ENCODE measurements around the gene RGS12.

DNA sequence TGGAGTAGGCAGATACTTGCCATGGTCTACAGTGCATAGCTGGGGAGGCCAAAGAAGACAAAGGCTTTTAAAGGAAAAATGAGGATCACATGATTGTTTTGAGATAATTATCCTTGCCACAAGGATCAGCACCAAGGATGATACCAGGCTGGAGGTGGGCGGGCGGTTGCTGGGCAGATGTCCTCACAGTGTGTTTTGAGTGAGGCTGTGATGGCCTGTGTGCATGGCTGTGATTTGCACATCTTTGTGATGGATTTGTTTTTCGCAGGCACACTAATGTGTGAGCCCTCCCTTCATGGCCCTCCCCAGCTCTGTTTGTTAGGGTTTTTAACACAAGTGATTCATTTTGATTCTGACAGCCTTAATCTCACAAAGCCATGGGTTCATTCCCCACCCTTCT is 46.8 kb downstream of the RGS12 start:
- TF ChIP-seq SETDB1 (CRISPR knock-in tag; IDR thresholded peaks at IDR 0.05; ENCODE audit: borderline replicate concordance) (no peak), ZNF644 (CRISPR knock-in tag; IDR thresholded peaks at IDR 0.05; ENCODE audit: low read depth) (no peak), POLR2A (IDR thresholded peaks at IDR 0.05; ENCODE audit: insufficient read depth in 1 of 2, low read depth in 2 of 2, low read length in 2 of 2) (no peak), NFE2L1 (CRISPR knock-in tag; IDR thresholded peaks at IDR 0.05; ENCODE audit: borderline replicate concordance) (no peak), ZNF589 (CRISPR knock-in tag; conservative IDR thresholded peaks at IDR 0.05) (no peak), ZNF124 (CRISPR knock-in tag; IDR thresholded peaks at IDR 0.05) (no peak), ZNF256 (CRISPR knock-in tag; conservative IDR thresholded peaks at IDR 0.05) (no peak), TRIM24 (CRISPR knock-in tag; IDR thresholded peaks at IDR 0.05) (no peak), ELF4 (CRISPR knock-in tag; IDR thresholded peaks at IDR 0.05; ENCODE audit: borderline replicate concordance) (no peak), ZNF878 (CRISPR knock-in tag; IDR thresholded peaks at IDR 0.05) (no peak), YY1 (IDR thresholded peaks at IDR 0.05; ENCODE audit: insufficient read depth, insufficient replicate concordance, low read depth, low read length) (no peak)
- TF ChIP-seq, protein P1, sequence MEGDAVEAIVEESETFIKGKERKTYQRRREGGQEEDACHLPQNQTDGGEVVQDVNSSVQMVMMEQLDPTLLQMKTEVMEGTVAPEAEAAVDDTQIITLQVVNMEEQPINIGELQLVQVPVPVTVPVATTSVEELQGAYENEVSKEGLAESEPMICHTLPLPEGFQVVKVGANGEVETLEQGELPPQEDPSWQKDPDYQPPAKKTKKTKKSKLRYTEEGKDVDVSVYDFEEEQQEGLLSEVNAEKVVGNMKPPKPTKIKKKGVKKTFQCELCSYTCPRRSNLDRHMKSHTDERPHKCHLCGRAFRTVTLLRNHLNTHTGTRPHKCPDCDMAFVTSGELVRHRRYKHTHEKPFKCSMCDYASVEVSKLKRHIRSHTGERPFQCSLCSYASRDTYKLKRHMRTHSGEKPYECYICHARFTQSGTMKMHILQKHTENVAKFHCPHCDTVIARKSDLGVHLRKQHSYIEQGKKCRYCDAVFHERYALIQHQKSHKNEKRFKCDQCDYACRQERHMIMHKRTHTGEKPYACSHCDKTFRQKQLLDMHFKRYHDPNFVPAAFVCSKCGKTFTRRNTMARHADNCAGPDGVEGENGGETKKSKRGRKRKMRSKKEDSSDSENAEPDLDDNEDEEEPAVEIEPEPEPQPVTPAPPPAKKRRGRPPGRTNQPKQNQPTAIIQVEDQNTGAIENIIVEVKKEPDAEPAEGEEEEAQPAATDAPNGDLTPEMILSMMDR (CRISPR knock-in tag; IDR thresholded peaks at IDR 0.05) = no peak
- TF ChIP-seq, protein P2, sequence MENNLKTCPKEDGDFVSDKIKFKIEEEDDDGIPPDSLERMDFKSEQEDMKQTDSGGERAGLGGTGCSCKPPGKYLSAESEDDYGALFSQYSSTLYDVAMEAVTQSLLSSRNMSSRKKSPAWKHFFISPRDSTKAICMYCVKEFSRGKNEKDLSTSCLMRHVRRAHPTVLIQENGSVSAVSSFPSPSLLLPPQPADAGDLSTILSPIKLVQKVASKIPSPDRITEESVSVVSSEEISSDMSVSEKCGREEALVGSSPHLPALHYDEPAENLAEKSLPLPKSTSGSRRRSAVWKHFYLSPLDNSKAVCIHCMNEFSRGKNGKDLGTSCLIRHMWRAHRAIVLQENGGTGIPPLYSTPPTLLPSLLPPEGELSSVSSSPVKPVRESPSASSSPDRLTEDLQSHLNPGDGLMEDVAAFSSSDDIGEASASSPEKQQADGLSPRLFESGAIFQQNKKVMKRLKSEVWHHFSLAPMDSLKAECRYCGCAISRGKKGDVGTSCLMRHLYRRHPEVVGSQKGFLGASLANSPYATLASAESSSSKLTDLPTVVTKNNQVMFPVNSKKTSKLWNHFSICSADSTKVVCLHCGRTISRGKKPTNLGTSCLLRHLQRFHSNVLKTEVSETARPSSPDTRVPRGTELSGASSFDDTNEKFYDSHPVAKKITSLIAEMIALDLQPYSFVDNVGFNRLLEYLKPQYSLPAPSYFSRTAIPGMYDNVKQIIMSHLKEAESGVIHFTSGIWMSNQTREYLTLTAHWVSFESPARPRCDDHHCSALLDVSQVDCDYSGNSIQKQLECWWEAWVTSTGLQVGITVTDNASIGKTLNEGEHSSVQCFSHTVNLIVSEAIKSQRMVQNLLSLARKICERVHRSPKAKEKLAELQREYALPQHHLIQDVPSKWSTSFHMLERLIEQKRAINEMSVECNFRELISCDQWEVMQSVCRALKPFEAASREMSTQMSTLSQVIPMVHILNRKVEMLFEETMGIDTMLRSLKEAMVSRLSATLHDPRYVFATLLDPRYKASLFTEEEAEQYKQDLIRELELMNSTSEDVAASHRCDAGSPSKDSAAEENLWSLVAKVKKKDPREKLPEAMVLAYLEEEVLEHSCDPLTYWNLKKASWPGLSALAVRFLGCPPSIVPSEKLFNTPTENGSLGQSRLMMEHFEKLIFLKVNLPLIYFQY (CRISPR knock-in tag; IDR thresholded peaks at IDR 0.05; ENCODE audit: borderline replicate concordance) = no peak
- TF ChIP-seq, protein P3, sequence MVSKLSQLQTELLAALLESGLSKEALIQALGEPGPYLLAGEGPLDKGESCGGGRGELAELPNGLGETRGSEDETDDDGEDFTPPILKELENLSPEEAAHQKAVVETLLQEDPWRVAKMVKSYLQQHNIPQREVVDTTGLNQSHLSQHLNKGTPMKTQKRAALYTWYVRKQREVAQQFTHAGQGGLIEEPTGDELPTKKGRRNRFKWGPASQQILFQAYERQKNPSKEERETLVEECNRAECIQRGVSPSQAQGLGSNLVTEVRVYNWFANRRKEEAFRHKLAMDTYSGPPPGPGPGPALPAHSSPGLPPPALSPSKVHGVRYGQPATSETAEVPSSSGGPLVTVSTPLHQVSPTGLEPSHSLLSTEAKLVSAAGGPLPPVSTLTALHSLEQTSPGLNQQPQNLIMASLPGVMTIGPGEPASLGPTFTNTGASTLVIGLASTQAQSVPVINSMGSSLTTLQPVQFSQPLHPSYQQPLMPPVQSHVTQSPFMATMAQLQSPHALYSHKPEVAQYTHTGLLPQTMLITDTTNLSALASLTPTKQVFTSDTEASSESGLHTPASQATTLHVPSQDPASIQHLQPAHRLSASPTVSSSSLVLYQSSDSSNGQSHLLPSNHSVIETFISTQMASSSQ (IDR thresholded peaks at IDR 0.05; ENCODE audit: low read depth) = no peak
- TF ChIP-seq, protein P3 (CRISPR knock-in tag; IDR thresholded peaks at IDR 0.05; ENCODE audit: borderline replicate concordance) = no peak

Measured in HepG2 (cell line).